Glomerular visceral epithelial cell (primary cell): ENCODE results near the gene FGD6.
"Not testable (repeated sequence)": the region's sequence is repeated elsewhere in the genome, so short reads cannot be mapped to it uniquely, and the experiment has no call there.

Experiments used
- DNase-seq: peaks from one replicate; pipeline ENCODE4 v3.0.0-alpha.2; 2016; ENCODE audit errors: extremely low spot score

Gene FGD6

DNA sequence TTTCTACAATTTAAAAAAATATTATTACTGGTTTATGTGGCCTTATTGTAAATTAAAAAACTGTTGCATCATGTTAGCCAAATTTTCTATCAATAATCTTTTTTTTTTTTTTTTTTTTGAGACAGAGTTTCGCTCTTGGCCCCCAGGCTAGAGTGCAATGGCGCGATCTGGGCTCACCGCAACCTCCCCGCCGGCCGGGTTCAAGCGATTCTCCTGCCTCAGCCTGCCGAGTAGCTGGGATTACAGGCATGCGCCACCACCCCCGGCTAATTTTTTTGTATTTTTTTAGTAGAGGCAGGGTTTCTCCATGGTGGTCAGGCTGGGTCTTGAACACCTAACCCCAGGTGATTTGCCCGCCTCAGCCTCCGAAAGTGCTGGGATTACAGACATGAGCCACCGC lies 16.9 kb upstream of the FGD6 start:
- not testable (repeated sequence) for DNase-seq

DNA sequence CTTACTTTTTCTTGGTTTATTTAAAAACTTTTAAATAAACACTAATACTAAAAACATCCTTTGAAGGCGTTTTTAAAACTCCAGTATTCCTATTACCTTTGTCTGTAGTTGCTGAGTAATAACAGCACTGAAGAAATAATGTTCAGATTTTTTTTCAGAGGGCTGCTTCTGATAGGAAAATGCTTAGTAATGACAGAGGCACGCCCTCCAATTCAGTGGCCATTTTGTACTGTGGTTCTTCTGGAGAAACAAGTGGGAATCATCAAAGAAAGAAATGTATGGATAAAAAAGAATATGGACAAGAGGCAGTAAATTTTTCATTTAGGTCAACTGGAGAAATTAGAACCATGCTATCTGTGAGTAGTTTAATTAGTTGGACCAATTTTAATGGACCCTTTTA lies 13.9 kb upstream of the FGD6 start:
- DNase-seq, result no peak

DNA sequence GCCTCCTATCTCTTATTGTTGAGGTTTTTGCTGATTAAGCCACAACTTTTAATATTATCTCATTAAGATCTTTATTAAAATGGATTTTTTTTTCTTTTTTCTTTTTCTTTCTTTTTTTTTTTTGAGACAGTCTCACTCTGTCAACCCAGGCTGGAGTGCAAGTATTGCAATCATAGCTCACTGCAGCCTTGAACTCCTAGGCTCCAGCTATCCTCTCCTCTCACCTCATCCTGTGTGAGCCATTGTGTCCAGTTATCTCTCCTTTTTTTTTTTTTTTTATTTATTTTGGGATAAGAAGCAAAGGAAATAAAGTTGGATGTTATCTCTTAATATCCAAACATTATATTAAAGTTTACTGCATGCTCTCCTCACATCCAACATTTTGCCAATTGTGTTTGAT lies 13.0 kb upstream of the FGD6 start:
- no peak for DNase-seq

DNA sequence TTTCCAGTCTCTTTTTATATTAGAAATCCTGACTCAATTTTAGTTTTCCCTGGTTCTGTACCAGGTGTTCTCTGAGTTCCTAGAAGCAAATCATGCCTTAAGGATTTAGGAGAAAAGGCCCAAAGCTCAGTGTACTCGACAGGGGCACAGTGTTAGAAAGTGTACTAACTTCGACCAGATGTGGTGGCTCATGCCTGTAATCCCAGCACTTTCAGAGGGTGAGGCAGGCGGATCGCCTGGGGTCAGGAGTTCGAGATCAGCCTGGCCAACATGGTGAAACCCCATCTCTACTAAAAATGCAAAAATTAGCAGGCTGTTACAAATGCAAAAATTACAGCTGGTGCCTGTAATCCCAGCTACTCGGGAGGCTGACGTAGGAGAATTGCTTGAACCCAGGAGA lies 12.4 kb upstream of the FGD6 start:
- DNase-seq, result no peak

DNA sequence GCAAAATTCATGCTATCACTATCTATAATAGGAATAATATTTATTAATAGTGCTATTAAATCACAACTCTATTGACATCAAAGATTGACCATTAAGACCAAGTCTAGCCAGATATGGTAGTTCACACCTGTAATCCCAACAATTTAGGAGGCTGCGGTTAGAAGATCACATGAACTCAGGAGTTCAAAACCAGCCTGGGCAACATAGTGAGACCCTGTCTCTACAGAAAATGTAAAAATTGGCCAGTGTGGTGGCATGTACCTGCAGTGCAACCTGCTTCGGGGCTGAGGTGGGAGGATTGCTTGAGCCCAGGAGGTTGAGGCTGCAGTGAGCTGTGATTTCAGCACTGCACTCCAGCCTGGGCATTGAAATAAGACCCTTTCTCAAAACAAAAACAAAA lies 11.3 kb upstream of the FGD6 start:
- DNase-seq, result no peak

DNA sequence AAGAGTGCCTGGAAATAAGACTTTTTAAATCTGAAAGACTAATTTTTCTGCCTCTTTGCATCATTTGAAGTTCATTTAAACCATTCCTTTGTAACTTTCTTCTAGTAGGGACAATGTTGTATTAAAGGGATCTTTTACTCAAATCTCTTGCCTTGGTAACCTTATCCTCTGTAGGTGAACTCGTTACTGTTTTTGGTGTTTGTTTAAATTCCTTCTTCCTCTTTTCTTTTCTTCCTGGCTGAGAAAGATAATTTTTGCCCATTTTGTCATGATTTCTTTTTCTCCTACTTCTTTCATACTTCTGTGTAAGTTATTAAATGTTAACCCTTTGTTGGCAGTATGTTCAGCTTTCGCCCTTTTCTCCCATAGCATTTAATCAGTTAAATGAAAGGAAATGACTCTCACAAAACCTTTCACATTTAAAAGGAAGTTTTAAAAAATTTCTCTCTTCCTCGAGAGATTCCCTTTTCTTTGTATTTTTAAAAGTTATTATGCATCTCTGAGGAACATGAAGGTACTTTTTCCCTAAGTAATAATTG lies 10.6 kb upstream of the FGD6 start:
- DNase-seq, result no peak

DNA sequence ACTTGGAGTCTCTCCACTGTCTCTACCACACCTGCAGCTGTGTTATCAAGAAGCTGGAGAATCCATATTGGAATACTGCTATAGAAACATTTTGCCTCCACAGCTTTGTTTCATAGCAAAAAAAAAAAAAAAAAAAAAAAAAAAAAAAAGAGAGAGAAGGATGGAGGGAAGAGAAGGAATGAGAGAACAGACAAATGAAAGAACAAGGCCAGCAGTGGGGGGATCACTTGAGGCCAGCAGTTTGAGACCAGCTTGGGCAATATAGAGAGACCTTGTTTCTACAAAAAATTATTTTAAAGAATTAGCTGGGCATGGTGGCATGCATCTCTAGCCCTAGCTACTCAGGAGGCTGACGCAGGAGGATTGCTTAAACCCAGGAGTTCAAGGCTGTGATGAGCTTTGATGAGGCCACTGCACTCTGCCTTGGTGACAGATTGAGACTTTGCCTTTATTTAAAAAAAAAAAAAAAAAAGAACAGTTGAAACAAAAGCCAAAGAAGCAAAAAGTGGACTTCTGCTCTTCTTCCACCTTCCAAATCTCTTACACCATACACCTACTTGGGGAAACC lies 8.5 kb upstream of the FGD6 start:
- no peak for DNase-seq

DNA sequence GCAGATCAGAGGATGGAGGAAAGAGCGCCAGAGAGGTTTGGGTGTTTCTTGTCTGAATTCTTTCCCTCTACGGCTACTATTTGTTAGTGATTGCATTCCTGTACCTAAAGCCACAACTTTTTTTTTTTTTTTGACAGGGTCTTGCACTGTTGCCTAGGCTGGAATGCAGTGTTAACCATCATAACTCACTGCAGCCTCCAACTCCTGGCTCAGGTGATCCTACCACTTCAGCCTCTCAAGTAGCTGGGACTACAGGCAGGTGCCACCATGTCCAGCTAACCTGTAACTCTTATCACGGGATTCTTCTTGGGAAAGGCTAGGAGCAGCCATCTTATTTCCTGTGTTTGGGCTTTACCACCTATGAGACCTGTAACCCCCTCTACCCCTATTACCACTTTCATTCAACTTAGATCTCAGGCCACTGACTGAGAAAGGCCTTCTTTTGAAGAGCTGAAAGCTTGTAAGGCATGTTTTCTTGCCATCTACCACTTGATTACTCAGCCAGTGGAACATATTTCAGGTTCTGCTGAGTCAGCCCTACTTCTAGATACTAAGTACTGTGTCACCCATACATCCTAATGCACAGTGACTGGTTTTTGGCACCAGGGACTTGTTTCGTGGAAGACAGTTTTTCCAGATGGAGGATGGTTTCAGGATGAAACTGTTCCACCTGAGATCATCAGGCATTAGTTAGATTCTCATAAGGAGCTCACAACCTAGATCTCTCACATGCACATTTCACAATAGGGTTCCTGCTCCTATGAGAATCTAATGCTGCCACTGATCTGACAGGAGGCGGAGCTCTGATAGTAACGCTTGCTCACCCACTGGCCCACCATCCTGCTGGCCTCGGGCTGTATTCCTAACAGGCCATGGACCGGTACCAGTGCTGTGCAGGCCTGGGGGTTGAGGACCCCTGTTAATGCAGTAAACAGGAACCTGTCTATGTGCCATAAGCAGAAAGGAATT lies 7.2 kb upstream of the FGD6 start:
- no peak for DNase-seq

DNA sequence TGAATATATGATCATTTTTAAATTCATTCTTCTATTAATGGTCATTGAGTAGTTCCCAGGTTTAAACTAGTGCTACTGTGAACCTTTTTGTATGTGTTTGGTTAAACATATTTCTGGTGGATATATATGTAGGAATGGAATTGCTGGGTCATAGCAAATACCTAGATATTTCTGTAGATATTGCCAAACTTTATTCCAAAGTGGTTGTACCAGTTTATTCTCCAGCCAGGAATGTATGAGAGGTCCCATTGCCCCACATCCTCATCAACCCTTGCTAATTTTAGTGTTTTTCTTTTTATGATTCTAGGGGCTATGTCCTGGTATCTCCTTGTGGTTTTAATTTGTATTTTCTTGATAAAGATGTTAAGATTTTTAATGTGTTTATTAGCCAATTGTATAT lies 3.5 kb upstream of the FGD6 start:
- DNase-seq, result no peak

DNA sequence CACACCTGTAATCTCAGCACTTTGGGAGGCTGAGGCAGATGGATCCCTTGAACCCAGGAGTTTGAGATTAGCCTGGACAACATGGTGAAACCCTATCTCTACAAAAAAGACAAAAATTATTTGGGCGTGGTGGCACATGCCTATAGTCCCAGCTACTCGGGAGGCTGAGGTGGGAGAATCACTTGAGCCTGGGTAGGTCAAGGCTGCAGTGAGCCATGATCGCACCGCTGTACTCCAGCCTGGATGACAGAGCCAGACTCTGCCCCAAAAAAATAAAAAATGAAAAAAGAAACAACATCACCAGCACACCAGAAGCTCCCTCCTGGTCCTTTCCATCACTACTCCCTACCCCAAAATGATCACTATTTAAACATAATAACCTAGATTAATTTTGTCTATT lies 2.9 kb upstream of the FGD6 start:
- DNase-seq, result no peak

DNA sequence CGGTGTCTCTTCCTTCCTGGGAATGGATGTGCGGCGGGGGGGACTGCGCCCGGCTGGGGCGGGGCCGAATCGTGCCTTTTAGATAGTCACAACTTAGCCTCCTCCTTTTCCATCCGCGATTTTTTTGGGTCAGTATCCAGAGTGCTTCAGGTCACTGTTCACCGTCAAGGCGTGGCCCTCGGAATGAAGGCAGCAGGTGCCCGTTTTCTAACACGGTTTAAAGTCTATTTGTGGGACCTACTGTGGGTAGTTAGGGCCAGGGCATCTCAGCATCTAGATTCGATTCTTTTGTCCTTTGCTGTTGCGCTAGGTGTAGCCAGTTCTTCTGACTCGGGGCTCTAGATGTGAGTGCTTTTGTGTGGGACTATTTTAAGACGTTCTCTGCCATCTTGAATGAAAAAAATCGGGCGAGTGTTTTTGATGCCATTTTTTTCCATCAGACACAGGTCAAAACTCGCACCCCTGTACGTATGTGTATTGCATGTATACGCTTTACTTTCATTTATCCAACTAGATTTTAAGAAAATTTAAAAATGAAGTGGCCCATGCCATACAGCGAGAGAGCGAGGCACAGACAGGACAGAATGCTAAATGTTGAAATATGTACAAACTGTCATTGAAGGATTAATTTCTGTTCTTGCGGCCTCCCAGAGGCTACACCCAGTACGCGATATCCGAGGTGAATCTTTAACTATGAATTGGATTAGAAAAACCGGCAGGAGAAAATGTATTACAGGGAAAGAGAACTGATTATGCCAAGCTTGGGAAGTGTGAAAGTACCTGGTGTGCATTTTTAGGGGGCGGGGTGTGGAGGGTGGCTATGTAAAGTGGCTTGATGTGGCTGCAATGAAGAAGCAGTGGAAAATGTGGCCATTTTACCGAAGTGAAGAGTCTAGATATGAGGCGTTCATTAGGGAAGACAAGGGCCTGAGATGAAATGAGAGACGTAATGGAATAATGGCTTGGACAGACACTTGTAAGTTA lies 1.2 kb upstream of the FGD6 start:
- peak; percentile 84 for DNase-seq

DNA sequence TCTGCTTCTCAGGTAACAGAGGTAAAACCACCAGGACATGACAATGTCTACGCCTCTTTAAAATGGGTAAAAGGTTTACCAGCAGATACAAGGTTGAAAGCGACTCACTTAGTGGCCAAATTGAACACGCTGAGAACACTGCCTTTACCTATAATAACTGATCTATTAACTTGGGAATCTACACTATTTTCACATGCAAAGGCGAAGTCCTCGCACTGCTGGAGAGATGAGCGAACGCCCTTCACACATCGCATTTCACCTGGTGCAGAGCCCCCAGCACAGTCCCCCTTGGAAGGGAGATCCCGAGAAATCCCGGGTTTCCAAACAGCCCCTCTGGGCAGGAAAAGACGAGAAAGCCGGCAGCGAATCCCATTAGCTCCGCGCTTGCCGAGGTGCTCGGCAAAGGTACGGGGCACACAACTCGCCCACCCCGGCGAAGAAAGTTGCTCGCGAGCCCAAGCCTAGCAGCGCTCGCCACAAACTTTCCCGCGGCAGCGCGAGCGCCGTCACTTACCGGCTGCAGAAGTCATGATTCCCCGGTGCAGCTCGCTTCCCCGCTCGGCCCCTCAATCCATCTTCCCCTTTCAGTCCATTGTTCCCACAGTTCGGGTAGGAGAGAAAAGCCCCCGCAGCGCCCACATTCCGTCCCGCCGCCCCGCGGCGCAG lies 423 bp downstream of the FGD6 start:
- peak; percentile 40 for DNase-seq

DNA sequence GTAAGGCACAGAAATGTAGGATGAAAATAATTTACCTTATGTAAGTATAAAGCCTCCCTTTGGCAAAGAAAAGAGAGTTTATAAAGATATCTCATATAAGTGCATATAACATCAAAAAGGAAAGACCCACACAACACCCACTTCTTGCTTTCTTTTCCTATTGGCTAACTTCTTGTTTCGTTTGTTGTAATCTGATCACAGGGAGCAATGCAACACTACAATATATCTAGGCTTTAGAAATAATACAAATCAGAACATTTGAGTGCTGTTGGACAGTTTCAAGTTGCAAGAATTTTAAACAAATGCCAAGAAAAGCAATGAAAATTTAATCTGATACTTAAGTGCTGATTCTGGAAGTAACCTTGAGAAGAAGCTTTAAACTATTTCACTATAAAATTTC lies 1.3 kb downstream of the FGD6 start:
- DNase-seq, result peak; percentile 46

DNA sequence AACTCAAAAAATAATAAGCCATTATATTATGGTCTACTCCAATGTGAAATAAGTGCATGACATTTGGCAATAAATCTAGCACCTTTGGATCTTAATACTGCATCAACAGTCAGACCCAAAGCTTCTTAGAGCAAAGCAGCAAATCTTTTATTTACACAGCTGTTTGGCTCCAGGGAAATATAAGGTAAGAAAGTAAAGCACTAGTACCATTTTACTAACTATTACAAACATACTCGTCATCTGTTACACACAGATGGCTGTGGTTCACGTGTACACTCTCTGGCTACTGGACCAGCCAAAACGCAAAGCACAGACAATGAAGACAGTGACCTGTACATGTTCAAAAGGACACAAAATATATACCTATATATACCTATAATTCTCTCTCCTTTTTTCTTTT lies 2.8 kb downstream of the FGD6 start:
- no peak for DNase-seq

DNA sequence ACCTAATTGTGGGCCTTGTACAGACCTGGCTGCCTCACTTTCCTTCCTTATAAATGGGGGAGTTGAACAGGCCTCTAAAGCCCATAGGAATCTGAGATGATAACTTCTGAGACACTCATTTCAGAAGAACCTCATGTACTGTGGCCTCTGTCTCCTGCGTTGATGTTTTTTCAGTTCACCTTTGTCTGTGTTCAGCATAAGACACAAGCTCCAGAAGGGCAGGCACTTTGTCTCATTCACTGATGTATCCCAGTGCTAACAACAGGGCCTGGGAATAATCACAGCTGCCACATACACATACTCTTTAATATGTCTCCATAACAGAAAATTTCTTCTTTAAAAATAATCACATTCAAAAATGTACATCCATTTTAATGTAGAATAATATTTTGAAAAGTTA lies 3.3 kb downstream of the FGD6 start:
- no peak for DNase-seq

DNA sequence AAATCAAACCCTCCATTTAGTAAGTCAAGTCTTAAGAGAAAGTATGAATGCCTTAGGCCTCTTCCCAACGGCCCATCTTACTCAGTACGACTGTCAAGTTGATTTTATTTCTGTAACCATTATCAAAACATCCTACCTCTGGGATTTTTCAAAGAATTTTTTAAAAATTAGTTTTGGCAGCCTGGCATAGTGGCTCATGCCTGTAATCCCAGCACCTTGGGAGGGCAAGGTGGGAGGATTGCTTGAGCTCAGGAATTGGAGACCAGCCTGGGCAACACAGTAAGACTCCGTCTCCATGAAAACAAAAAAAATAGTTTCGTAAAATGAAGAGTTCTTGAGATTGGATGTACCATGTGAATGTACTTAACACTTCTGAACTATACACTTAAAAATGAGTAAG lies 4.1 kb downstream of the FGD6 start:
- DNase-seq, result no peak

DNA sequence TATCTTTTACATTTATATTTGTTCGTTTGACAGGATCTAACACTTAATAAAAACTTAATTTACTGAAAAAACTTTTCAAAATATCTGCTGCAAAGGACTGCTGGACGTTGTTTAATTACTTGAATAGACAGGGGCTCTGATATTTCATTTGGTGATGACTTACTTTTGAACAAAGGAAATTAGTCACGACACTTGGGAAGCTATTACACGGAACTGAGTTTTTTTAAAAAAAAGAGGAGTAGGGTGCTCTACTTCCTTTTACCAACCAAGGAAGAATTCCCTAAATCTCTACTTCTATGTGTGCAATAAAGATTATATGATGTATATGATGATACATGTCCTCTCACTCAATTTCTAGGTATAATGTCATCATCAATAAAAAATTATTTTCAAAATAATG lies 4.7 kb downstream of the FGD6 start:
- DNase-seq, result no peak

DNA sequence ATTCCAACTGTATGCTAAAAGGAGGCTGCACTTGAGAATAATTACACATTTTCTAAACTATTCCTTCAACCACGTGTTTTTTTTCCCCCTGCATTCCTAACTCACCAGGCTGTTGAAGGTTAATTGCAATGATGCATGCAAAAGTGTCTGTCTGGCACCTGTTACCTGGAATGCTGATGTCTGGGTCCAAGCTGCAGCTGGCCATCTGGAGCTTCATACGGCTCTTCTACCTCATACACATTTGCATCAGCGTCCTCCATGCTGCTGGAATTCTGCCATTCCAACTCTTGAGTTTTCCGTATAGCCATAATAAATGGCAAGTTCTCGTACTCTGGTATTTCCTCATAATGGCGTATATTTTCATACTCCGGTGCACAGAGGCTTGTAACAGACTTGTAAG lies 8.6 kb downstream of the FGD6 start:
- DNase-seq, result peak; percentile 39

DNA sequence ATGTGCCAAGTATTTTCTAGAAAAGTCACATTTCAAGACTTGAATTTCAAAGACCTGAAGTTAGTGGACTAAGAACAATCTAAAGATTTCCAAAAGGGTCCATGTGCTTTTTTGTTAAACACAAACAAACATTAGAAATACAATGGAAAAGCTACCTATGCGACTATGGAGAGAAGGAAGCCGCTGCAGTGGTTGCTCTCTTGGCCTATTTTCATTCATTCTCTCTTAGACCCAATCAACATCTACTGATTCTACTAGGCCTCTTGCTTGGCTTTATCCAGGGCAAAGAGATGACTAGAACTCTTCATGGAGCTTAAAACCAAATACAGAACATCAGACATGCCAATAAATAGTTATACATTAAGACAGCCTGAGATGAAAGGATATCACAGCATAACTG lies 9.9 kb downstream of the FGD6 start:
- no peak for DNase-seq

DNA sequence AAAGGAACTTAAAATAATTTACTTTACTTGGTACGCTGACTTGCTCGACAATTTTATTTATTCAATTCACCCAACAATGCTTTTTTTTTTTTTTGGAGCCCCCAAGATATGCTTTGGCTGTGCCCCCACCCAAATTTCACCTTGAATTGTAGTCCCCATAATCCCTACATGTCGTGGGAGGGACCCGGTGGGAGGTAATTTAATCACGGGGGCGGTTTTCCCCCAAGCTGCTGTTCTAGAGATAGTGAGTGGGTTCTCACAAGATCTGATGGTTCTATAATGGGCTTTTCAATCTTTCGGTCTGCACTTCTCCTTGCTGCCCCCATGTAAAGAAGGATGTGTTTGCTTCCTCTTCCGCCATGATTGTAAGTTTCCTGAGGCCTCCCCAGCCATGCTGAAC lies 10.4 kb downstream of the FGD6 start:
- DNase-seq, result no peak

DNA sequence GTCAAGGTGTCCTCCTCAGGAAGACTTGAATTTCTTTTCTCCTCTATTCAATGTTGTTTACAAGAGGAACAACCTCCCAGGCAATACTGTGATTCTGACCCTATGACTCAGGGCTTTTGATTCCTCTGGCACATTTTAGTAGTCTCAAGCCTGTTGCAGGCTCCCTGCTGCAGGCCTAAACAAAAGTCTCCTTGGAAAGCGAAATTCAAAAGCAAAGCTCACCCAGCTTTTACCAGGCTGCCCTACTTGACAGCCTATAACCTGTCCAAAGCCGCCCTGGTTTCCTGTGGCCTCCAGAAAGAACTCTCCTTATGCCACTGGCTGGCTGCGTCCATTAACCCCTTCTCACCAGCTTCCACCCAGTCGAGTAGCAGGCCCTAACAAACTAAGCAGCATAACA lies 11.6 kb downstream of the FGD6 start:
- peak; percentile 55 for DNase-seq
